Lung (tissue), 12 donors: ENCODE data around the gene CLEC17A. TPM values are rescaled to one million over a fixed set of nuclear protein-coding genes. Genes with fewer than 3 reads are reported as not detected.

Experiments used
- ATAC-seq: fragments of 200-7000 bp; cut with Tn5 transposase; one replicate; pipeline ENCODE4 v1.9.1; 2020; ENCODE audit warnings: moderate number of reproducible peaks; ENCODE audit not compliant: insufficient read depth, low FRiP score
- DNase-seq, 3 donors: peaks; one replicate each; pipeline ENCODE4 v3.0.0-alpha.2; 2013 to 2017
- H3K27ac ChIP-seq, 2 donors: one replicate each; pipeline ENCODE4 v1.5.1; 2013; ENCODE audit warnings: mild to moderate bottlenecking in 2 of 2, moderate library complexity in 2 of 2, control low read depth in 1 of 2, inconsistent platforms in 1 of 2, low read depth in 1 of 2, low read length in 1 of 2
- H3K27me3 ChIP-seq, 3 donors: one replicate each; pipeline ENCODE4 v1.5.1; 2013; ENCODE audit warnings: low read length in 2 of 3; ENCODE audit not compliant: control insufficient read depth in 3 of 3, insufficient read depth in 3 of 3
- H3K36me3 ChIP-seq, 4 donors: one replicate each; pipeline ENCODE4 v1.5.1; 2013; ENCODE audit warnings: low read length in 4 of 4, mild to moderate bottlenecking in 1 of 4, moderate library complexity in 1 of 4; ENCODE audit not compliant: control insufficient read depth in 4 of 4, insufficient read depth in 4 of 4
- H3K4me1 ChIP-seq, 5 donors: one replicate each; pipeline ENCODE4 v1.5.1; 2013; ENCODE audit warnings: low read length in 5 of 5, mild to moderate bottlenecking in 2 of 5, moderate library complexity in 1 of 5; ENCODE audit not compliant: control insufficient read depth in 5 of 5, insufficient read depth in 5 of 5
- H3K4me3 ChIP-seq: one replicate; pipeline ENCODE4 v1.5.1; 2013; ENCODE audit warnings: mild to moderate bottlenecking, control low read depth, moderate library complexity
- H3K9ac ChIP-seq, 2 donors: one replicate each; pipeline ENCODE4 v1.5.1; 2013; ENCODE audit warnings: low read length in 2 of 2, control low read depth in 1 of 2; ENCODE audit not compliant: insufficient read depth in 1 of 2
- H3K9me3 ChIP-seq, 4 donors: one replicate each; pipeline ENCODE4 v1.5.1; 2013; ENCODE audit warnings: low read length in 3 of 4, mild to moderate bottlenecking in 1 of 4, moderate library complexity in 1 of 4; ENCODE audit not compliant: control insufficient read depth in 4 of 4, insufficient read depth in 3 of 4
- WGBS, 2 donors: extraction: QIAGEN DNeasy Blood & Tissue Kit; methylation state at CpG; one replicate each; pipeline ENCODE4 v1.1.7; 2013; 5-methylcytosine and 5-hydroxymethylcytosine counted together
- polyA plus RNA-seq, 2 donors: library from polyadenylated mRNA; stranded (reverse); fragments of 200-250 nt; gene quantifications; one replicate each; pipeline ENCODE4 v1.2.1, GENCODE V29; 2013
- total RNA-seq, 2 donors: library from RNA; depleted of rRNA in 1 of 2; stranded (reverse); fragments of >200 nt in 1 of 2; gene quantifications; one replicate each; pipeline ENCODE4 v1.2.1, GENCODE V29; 2014 to 2021
- TF ChIP-seq, protein P1 (sequence below): IDR thresholded peaks from 2 replicates; pipeline ENCODE4 v1.5.1; 2012; ENCODE audit warnings: mild to moderate bottlenecking; ENCODE audit errors: control extremely low read depth, extremely low read depth
- donor health status: control.
- donor health status: control.
- donor health status: Bipolar disorder and iron deficiency.
- donor health status: healthy.
- donor health status: DM: yes; HTN: yes; CAD: no.

CLEC17A gene
- total and polyA plus RNA-seq, 4 donors: 0.08 to 2.3 (median 0.32) TPM

DNA sequence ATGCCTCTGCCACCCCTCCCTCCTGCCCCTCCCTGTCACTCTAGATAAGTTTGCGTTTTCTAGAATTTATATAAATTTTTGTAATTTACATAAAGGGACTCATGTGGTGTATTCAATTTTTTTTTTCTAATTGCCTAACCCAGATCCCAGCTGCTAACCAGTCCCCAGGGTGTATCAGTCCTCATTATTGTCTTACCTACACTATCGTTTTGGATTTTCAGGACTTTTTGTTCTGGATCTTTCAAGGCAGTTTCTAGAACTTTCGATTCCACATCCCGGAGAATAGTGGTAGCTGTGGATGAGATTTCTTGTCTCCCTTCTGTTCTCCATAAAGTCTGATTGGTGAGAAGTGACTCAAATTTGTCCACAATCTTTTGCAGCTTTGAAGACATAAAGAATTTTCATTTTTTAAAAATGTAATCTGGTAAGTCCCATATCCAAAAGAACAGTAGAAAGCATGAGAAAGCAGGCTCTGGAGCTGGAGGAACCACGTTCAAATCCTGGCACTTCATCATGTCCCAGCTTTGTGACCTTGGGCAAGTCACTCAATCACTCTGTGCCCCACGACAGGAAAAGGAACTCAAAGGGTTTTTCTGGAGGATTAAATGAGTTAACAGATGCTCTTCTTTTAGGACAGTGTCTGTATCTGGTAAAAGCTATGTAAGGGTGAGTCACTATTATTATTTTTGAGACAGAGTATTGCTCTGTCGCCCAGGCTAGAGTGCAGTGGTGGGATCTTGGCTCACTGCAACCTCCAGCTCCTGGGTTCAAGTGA lies 72.1 kb downstream of the CLEC17A start:
- no peaks in the 10 kb centered on the region for H3K36me3 ChIP-seq
- DNase-seq (no peak), ATAC-seq (no peak)
- H3K27ac ChIP-seq: no peak overlapping the region
- H3K4me1 ChIP-seq: no peaks in the 10 kb centered on the region
- H3K9ac ChIP-seq: no peak overlapping the region
- no peaks in the 10 kb centered on the region for H3K9me3 ChIP-seq
- H3K4me3 ChIP-seq: no peak overlapping the region
- TF ChIP-seq, protein P1, sequence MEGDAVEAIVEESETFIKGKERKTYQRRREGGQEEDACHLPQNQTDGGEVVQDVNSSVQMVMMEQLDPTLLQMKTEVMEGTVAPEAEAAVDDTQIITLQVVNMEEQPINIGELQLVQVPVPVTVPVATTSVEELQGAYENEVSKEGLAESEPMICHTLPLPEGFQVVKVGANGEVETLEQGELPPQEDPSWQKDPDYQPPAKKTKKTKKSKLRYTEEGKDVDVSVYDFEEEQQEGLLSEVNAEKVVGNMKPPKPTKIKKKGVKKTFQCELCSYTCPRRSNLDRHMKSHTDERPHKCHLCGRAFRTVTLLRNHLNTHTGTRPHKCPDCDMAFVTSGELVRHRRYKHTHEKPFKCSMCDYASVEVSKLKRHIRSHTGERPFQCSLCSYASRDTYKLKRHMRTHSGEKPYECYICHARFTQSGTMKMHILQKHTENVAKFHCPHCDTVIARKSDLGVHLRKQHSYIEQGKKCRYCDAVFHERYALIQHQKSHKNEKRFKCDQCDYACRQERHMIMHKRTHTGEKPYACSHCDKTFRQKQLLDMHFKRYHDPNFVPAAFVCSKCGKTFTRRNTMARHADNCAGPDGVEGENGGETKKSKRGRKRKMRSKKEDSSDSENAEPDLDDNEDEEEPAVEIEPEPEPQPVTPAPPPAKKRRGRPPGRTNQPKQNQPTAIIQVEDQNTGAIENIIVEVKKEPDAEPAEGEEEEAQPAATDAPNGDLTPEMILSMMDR: no peak
- no peaks in the 10 kb centered on the region for H3K27me3 ChIP-seq
- 73 to 78% methylated on average over 7 of the region's 7 CpGs for WGBS, 2 donors

DNA sequence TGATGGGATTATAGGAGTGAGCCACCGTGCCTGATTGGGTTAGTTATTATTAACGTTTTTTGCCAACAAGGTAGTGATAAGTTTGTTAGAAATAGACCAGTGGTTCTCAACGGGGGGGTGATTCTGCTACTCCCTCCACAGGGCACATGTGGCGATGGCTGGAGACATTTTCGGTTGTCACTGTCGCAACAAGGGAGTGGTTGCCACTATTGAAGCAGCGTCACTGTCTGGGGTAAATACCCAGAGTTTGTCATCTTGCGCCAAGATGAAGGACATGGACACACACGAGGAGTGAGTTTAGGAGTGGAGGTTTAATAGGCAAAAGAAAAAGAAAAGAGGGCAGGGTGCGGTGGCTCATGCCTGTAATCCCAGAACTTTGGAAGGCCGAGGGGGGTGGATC lies 72.8 kb downstream of the CLEC17A start:
- TF ChIP-seq, protein P1: no peak
- H3K9ac ChIP-seq: no peak overlapping the region
- WGBS, 2 donors: 73 to 75% methylated on average over 11 of the region's 11 CpGs
- H3K4me3 ChIP-seq: no peak overlapping the region
- H3K27me3 ChIP-seq: no peaks in the 10 kb centered on the region
- no peaks in the 10 kb centered on the region for H3K9me3 ChIP-seq
- DNase-seq (no peak), ATAC-seq (no peak)
- H3K4me1 ChIP-seq: no peaks in the 10 kb centered on the region
- no peak overlapping the region for H3K27ac ChIP-seq
- no peaks in the 10 kb centered on the region for H3K36me3 ChIP-seq

DNA sequence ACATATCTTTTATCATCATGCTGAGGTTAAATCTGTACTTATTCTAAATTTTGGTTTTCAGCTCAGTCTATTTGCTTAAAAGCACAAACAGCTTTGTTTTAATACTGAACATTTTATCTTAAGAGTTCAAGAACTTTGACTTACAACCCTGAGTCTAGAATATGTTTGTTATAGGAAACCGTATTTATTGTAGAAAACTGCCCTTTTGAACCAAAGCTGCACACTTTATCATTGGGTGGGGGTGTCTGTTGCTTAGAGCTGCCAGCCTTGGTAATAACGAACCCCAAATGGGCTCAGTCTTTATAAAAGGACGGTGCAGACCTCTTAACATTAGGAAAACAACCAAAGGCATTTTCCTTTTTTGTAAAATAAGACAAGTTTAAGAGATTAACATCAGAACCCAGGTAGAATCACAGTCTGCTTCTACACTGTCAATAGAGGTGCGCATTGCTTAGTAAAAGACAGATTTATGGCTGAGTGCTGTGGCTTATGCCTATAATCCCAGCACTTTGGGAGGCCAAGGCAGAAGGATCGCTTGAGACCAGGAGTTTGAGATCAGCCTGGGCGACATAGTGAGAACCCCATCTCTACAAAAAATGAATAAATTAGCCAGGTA lies 77.1 kb downstream of the CLEC17A start:
- 66 to 84% methylated on average over 6 of the region's 6 CpGs for WGBS, 2 donors
- Histone ChIP-seq H3K9ac (no peak overlapping the region), H3K4me1 (no peaks in the 10 kb centered on the region), H3K9me3 (no peaks in the 10 kb centered on the region), H3K36me3 (no peaks in the 10 kb centered on the region), H3K27ac (no peak overlapping the region), H3K27me3 (no peaks in the 10 kb centered on the region), H3K4me3 (no peak overlapping the region)
- ATAC-seq (no peak), DNase-seq (no peak)
- TF ChIP-seq, protein P1: no peak
